HG03097 (cell line): ENCODE data around the gene P4HA1.

Experiments used
- ATAC-seq: cut with Tn5 transposase; IDR thresholded peaks from one replicate; pipeline ENCODE4 v1.9.1; 2021; ENCODE audit not compliant: unreplicated experiment, low FRiP score

P4HA1 gene

DNA sequence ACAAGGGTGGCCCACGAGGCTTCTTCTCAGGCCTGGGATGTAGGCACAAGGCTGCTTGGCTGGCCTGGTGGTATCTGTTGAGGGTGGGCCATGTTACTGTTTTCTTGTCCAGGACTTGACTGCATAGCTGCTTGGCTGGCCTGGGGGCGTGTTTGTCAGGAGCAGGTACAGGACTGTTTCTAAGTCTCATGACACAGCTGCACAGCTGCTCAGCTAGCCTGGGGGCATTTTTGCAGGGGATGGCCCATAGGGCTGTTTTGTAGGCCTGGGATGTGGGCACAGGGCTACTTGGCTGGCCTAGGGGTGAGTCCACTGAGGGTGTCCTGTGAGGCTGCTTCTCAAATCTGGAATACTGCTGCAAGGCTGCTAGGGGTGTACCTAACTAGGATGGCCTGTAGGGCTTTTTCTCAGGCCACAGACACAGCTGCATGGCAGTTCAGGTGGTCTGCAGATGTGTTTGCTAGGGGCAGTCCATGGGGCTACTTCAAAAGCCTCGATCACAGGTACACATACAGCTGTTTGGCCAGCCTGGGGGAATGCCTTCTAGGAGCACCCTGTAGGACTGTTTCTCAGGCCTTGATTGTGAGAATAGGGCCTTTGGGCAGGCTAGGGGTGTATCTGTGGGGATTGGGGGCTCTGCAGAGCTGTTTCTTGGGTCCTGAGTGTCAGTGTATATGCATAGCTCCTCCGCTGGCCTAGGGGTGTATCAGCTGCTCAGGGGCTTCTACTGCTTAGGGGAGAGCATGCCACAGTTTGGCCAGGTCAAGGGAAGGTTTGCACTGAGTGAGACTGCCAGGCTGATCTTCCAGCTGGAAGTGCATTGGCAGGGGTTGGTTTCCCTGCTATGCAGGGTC, 115.4 kb downstream of the P4HA1 start:
- ATAC-seq: no peak

DNA sequence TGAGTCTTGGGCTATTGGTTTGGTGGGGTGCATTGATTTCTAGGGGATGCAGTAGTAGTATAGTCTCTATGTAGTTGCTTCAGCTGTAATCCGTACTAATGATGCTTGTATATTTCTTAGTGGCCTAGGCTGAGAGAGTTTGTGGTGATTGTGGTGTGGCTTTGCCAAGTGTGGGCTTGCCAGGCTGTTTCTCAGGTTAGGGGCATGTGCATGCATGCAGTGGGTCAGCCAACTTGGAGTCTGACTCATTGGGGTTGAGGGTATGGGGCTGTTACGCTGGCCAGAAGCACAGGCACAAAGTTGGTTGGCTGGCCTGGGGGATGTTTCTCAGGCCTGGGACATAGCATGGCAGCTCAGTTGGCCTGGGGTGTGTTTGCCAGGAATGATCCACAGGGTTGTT, 116.3 kb downstream of the P4HA1 start:
- ATAC-seq: no peak

DNA sequence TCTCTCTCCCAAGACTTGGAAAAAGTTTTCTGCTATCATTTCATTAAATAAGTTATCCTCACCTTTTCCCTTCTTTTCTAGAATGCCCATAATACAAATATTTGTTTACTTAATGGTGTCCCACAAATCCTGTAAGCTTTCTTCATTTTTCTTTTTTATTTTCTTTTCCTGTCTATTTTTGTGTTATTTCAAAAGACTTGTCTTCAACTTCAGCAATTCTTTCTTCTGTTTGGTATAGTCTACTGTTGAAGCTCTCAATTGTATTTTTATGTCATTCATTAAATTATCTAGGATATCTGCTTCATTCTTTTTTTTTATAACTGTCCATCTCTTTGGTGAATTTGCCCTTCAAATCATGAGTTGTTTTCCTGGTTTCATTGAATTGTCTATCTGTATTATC, 117.0 kb downstream of the P4HA1 start:
- no peak for ATAC-seq

DNA sequence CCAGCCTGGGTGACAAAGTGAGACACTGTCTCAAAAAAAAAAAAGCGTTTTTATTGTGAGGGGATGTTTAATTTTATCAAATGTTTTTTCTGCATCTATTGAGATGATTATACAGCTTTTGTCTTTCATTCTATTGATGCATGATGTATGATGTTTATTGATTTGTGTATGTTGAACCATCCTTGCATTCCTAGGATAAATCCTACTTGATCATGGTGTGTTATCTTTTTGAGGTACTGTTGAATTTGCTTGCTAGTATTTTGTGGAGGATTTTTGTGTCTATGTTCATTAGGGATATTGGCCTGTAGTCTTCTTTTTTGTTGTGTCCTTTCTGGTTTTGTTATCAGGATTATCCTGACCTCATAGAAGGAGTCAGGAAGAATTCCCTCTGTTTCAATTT, 119.8 kb downstream of the P4HA1 start:
- no peak for ATAC-seq
